Kidney epithelial cell (primary cell): ENCODE measurements around the gene ULK4. TPM values are rescaled to one million over a fixed set of nuclear protein-coding genes. Genes with fewer than 3 reads are reported as not detected.

Experiments used
- DNase-seq: peaks from one replicate; pipeline ENCODE4 v3.0.0-alpha.2; 2010; ENCODE audit warnings: low read depth
- H3K27me3 ChIP-seq: 2 replicates; pipeline ENCODE4 v1.6.0; 2011; ENCODE audit warnings: low read length; ENCODE audit not compliant: control insufficient read depth, insufficient read depth
- H3K36me3 ChIP-seq: 2 replicates; pipeline ENCODE4 v1.5.1; 2011; ENCODE audit warnings: low read length; ENCODE audit not compliant: control insufficient read depth, insufficient read depth
- H3K4me3 ChIP-seq: 2 replicates; pipeline ENCODE4 v1.5.1; 2011; ENCODE audit warnings: low read depth, mild to moderate bottlenecking, control low read depth, low read length
- CTCF ChIP-seq: IDR thresholded peaks from 2 replicates; pipeline ENCODE4 v1.5.1; 2011; ENCODE audit warnings: mild to moderate bottlenecking, moderate library complexity, low read length, control low read depth, inconsistent platforms; ENCODE audit not compliant: insufficient read depth, poor library complexity, severe bottlenecking
- total RNA-seq: library from RNA; depleted of rRNA; stranded (reverse); fragments of >200 nt; gene quantifications from 2 replicates; pipeline ENCODE4 v1.2.3, GENCODE V29; 2015

The ULK4 gene
- total RNA-seq, 1 donor from 2014 or later: 18.3 TPM

DNA sequence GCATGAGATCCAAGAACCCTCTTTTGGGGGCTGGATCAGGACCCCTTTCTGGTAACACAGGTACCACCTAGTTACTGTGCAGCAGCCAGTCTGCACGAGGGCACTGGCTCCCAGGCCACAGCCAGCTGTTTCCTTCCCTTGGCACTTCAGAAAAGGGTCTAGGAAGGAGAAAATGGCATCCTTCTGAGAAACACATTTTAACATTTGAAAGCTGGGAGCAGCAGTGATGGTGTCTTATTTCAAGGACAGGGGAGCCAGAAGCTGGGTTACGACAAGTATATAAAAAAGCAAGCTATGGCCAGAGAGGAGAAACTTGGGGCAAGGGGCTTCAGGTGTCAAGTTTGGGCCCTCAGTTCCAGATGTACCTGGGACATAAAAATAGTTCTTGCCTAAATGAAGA, 479.8 kb downstream of the ULK4 start:
- no peak for DNase-seq
- Histone ChIP-seq H3K27me3 (no peaks in the 10 kb centered on the region), H3K36me3 (no peaks in the 10 kb centered on the region), H3K4me3 (no peak overlapping the region)
- no peak for TF ChIP-seq CTCF

GRCh38 chr3:41478278-41478677, 483.6 kb downstream of the ULK4 start:
- TF ChIP-seq CTCF: no peak
- Histone ChIP-seq H3K36me3 (no peaks in the 10 kb centered on the region), H3K27me3 (no peaks in the 10 kb centered on the region), H3K4me3 (no peak overlapping the region)
- DNase-seq: no peak

- no peaks in the 10 kb centered on the region for H3K27me3 ChIP-seq
- no peak overlapping the region for H3K4me3 ChIP-seq
- no peak for TF ChIP-seq CTCF
- no peaks in the 10 kb centered on the region for H3K36me3 ChIP-seq
- DNase-seq: no peak
Observed at GRCh38 chr3:41477399-41478014, 484.4 kb downstream of the ULK4 start.

GRCh38 chr3:41469083-41469482, 492.8 kb downstream of the ULK4 start:
- no peaks in the 10 kb centered on the region for H3K27me3 ChIP-seq
- no peak overlapping the region for H3K4me3 ChIP-seq
- TF ChIP-seq CTCF: no peak
- DNase-seq: no peak
- no peaks in the 10 kb centered on the region for H3K36me3 ChIP-seq

GRCh38 chr3:41467481-41467880, 494.4 kb downstream of the ULK4 start:
- DNase-seq: no peak
- H3K27me3 ChIP-seq: no peaks in the 10 kb centered on the region
- no peak for TF ChIP-seq CTCF
- no peak overlapping the region for H3K4me3 ChIP-seq
- H3K36me3 ChIP-seq: no peaks in the 10 kb centered on the region

DNA sequence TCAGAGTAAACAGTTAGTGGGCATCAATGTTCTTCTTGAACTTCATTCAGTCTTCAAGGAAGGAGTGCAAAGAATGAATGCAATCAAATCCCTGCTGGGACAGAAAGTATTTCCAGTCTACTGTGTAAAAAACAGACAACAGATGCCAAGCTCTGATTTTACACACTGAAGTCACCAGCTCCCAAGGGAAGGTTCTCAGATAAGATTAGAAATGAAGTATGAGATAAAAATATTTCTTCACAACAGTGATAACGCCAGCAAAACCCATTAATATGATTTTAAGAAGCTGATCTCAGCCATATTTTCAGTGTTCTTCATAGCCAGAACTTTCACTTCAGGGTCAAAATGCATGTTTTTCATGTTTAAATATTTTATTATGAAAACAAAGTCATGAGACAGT, 497.0 kb downstream of the ULK4 start:
- Histone ChIP-seq H3K36me3 (no peaks in the 10 kb centered on the region), H3K4me3 (no peak overlapping the region), H3K27me3 (no peaks in the 10 kb centered on the region)
- DNase-seq: no peak
- no peak for TF ChIP-seq CTCF
